Stimulated activated CD4-positive, alpha-beta T cell treated with anti-CD3 and anti-CD28 coated beads, Interleukin-1b, Interleukin-23, amount 100 ng/mL, for 1 hour (primary cell): ENCODE measurements around the gene MLC1.
"Not testable (repeated sequence)": the region's sequence is repeated elsewhere in the genome, so short reads cannot be mapped to it uniquely, and the experiment has no call there.

Experiments
- DNase-seq, 2 donors: peaks; one replicate each; pipeline ENCODE4 v3.0.0-alpha.2; 2020; ENCODE audit warnings: low read depth in 2 of 2

The MLC1 gene

GRCh38 chr22:50102946-50103345, 17.7 kb upstream of the MLC1 start:
- DNase-seq: no peak

GRCh38 chr22:50101870-50102565, 16.8 kb upstream of the MLC1 start:
- no peak for DNase-seq

GRCh38 chr22:50098052-50098451, 12.8 kb upstream of the MLC1 start:
- DNase-seq: no peak

GRCh38 chr22:50092342-50092741, 7.1 kb upstream of the MLC1 start:
- DNase-seq: no peak

GRCh38 chr22:50091092-50091768, 6.0 kb upstream of the MLC1 start:
- DNase-seq: no peak

- DNase-seq: no peak
Observed at GRCh38 chr22:50090412-50090714, 5.1 kb upstream of the MLC1 start.

- DNase-seq: no peak
Observed at GRCh38 chr22:50089682-50090411, 4.6 kb upstream of the MLC1 start, which contains the start of gene MOV10L1. Gene MOV10L1, plus strand, starts transcription at chr22:50090006. Its CDS starts 83 bp downstream, at chr22:50090089.

GRCh38 chr22:50089231-50089630, 4.0 kb upstream of the MLC1 start:
- DNase-seq: no peak

GRCh38 chr22:50088096-50088495, 2.9 kb upstream of the MLC1 start:
- DNase-seq: no peak

GRCh38 chr22:50087646-50088045, 2.4 kb upstream of the MLC1 start:
- no peak for DNase-seq

- not testable (repeated sequence) for DNase-seq
Observed at GRCh38 chr22:50086975-50087374, 1.7 kb upstream of the MLC1 start.

- no peak for DNase-seq
Observed at GRCh38 chr22:50086526-50086925, 1.3 kb upstream of the MLC1 start.

- DNase-seq: no peak
Observed at GRCh38 chr22:50084614-50085021, 608 bp downstream of the MLC1 start.

GRCh38 chr22:50084080-50084477, 1.1 kb downstream of the MLC1 start:
- no peak for DNase-seq

- DNase-seq: no peak
Observed at GRCh38 chr22:50083462-50084079, 1.7 kb downstream of the MLC1 start.

GRCh38 chr22:50082961-50083461, 2.2 kb downstream of the MLC1 start:
- no peak for DNase-seq

GRCh38 chr22:50082197-50082715, 3.0 kb downstream of the MLC1 start:
- DNase-seq: no peak

- no peak for DNase-seq
Observed at GRCh38 chr22:50081426-50082196, 3.6 kb downstream of the MLC1 start.

- DNase-seq: no peak
Observed at GRCh38 chr22:50080077-50080465, 5.2 kb downstream of the MLC1 start.

GRCh38 chr22:50078761-50079160, 6.5 kb downstream of the MLC1 start:
- no peak for DNase-seq

GRCh38 chr22:50078246-50078645, 7.0 kb downstream of the MLC1 start:
- DNase-seq: no peak
